ENCODE measurements around the gene NBPF3.

NBPF3 gene

GRCh38 chr1:21520899-21521716 is 81.2 kb downstream of the NBPF3 start:
- DNase-seq (ENCODE audit: low read depth), result no peak

GRCh38 chr1:21521717-21522060 is 81.8 kb downstream of the NBPF3 start:
- no peak for DNase-seq (ENCODE audit: low read depth)

- DNase-seq (ENCODE audit: low read depth), result no peak
These were observed 82.6 kb downstream of the NBPF3 start for GRCh38 chr1:21522525-21523038.

- DNase-seq (ENCODE audit: low read depth), result no peak
These were observed 83.4 kb downstream of the NBPF3 start for GRCh38 chr1:21523297-21523813.

- DNase-seq (ENCODE audit: low read depth), result no peak
These were observed 84.3 kb downstream of the NBPF3 start for GRCh38 chr1:21524220-21524619.

- DNase-seq (ENCODE audit: low read depth), result no peak
These were observed 84.9 kb downstream of the NBPF3 start for GRCh38 chr1:21524686-21525339.

GRCh38 chr1:21525340-21525717 is 85.4 kb downstream of the NBPF3 start:
- no peak for DNase-seq (ENCODE audit: low read depth)

GRCh38 chr1:21526441-21526840 is 86.5 kb downstream of the NBPF3 start:
- no peak for DNase-seq (ENCODE audit: low read depth)

GRCh38 chr1:21530368-21531016 is 90.6 kb downstream of the NBPF3 start:
- no peak for DNase-seq (ENCODE audit: low read depth)

- DNase-seq (ENCODE audit: low read depth), result no peak
These were observed 91.3 kb downstream of the NBPF3 start for GRCh38 chr1:21531241-21531640.

- no peak for DNase-seq (ENCODE audit: low read depth)
These were observed 92.6 kb downstream of the NBPF3 start for GRCh38 chr1:21532496-21532895.

- DNase-seq (ENCODE audit: low read depth), result no peak
These were observed 93.1 kb downstream of the NBPF3 start for GRCh38 chr1:21532992-21533534.

GRCh38 chr1:21534146-21534545 is 94.2 kb downstream of the NBPF3 start:
- no peak for DNase-seq (ENCODE audit: low read depth)
